D721Med (cell line): ENCODE data around the gene GRM7.
A peak's percentile ranks its signal among the peaks of the same experiment; 100 is the strongest.

Source experiments
- DNase-seq: peaks from one replicate; pipeline ENCODE4 v3.0.0; 2011; ENCODE audit warnings: low spot score; ENCODE audit not compliant: insufficient read length
- FAIRE-seq: peaks from 2 replicates; lab custom pipeline; 2011; peaks lifted over from hg19 to GRCh38; lab: Jason Lieb, UNC
- TF ChIP-seq, protein P1 (sequence below): IDR thresholded peaks from 2 replicates; pipeline ENCODE4 v1.5.1; 2012; ENCODE audit warnings: mild to moderate bottlenecking, control low read depth; ENCODE audit not compliant: insufficient read depth; ENCODE audit errors: missing control alignments

GRM7 gene

GRCh38 chr3:6860954-6861624 lies at the start of gene GRM7:
GRM7 (plus strand) TSS chr3:6861115.
- DNase-seq (peak; percentile 31), FAIRE-seq (no peak)
- TF ChIP-seq, protein P1, sequence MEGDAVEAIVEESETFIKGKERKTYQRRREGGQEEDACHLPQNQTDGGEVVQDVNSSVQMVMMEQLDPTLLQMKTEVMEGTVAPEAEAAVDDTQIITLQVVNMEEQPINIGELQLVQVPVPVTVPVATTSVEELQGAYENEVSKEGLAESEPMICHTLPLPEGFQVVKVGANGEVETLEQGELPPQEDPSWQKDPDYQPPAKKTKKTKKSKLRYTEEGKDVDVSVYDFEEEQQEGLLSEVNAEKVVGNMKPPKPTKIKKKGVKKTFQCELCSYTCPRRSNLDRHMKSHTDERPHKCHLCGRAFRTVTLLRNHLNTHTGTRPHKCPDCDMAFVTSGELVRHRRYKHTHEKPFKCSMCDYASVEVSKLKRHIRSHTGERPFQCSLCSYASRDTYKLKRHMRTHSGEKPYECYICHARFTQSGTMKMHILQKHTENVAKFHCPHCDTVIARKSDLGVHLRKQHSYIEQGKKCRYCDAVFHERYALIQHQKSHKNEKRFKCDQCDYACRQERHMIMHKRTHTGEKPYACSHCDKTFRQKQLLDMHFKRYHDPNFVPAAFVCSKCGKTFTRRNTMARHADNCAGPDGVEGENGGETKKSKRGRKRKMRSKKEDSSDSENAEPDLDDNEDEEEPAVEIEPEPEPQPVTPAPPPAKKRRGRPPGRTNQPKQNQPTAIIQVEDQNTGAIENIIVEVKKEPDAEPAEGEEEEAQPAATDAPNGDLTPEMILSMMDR = no peak

DNA sequence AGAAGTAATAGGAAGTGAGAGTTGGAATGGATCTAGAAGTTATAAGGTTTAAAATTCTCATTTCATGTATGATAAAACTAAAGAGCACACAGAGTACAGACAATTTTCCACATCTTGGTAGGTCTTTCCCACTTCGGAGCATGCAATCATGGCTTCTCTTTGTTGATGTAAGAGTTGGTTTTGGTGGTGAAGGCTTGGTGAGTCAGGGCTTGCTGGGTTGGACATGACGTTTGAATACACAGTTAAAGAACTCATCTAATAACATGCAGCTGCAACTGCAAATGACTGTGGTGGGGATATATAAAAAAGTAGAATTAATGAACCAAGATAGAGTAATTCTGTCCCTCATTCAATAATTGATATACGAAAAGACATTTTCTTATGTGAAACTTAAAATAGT lies 39.5 kb upstream of the GRM7 start:
- FAIRE-seq (no peak), DNase-seq (no peak)
- TF ChIP-seq, protein P1 = no peak

GRCh38 chr3:6825524-6825923 lies 35.4 kb upstream of the GRM7 start:
- DNase-seq (no peak), FAIRE-seq (no peak)
- TF ChIP-seq, protein P1 = peak; percentile 2

- DNase-seq (no peak), FAIRE-seq (no peak)
- TF ChIP-seq, protein P1 = no peak
Measured at GRCh38 chr3:6827453-6827852, 33.5 kb upstream of the GRM7 start.

DNA sequence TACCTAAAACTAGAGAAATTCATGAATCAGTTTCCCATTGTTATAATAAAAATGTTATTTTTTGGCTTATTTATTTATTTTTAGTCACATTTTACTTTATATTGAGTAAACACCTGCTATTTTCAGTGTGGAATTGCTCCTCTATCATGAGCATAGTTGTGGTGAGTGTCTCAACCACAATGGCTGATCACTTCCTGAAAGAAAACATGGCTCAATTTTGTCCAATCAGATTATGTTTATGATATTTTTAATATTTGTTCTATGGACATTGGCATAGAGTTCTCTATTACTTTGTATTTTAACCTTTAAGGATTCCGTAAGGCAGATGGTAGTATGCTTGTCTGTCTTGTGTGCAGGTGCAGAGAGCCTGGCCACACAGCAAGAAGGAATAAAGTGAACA lies 16.2 kb upstream of the GRM7 start:
- no peak for FAIRE-seq
- TF ChIP-seq, protein P1 = no peak
- DNase-seq = no peak

DNA sequence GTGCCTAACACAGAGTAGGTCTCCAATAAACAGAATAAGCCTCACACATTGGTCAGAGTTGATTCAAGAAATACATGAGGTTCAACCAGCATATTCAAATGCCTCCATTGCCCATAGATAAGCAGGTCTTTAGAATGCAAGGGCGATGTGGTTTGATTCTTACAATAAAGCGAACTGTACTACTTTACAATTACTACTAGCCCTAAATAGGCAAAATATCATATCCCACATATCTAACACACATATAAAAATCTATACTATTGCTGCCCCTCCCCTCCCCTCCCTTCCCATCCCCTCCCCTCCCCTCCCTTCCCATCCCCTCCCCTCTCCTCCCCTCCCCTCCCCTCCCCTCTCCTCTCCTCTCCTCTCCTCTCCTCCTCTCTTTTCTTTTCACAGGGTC lies 6.7 kb upstream of the GRM7 start:
- DNase-seq (no peak), FAIRE-seq (no peak)
- TF ChIP-seq, protein P1 = no peak

DNA sequence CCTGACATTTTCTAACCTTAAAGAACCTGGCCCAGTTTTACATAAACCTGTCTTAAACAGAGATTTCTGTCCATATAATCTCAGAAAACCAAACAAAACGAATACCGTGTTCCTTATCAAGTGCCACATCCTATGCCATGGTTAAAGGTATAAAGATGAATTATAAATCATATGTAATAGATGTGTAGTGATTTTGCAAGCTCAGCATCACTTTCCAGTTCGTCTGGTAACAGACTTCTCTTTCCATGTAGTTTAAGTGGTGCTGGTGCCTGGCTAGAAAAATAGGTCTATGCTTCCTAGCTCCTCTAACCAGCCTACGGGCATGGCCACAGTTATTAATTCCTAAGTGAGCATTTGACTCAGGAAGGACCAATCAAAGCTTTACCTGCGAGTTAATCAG lies 3.4 kb upstream of the GRM7 start:
- FAIRE-seq (no peak), DNase-seq (no peak)
- TF ChIP-seq, protein P1 = no peak
